GM12878 (cell line): ENCODE results near the gene MYRFL. TPM values are rescaled to one million over a fixed set of nuclear protein-coding genes. Genes with fewer than 3 reads are reported as not detected.

ENCODE experiments used
- ATAC-seq: fragments of 200-7000 bp; cut with Tn5 transposase; 3 replicates; pipeline ENCODE4 v1.9.1; 2020; ENCODE audit warnings: mild to moderate bottlenecking, moderate library complexity
- BruUV-seq: library from RNA; stranded (reverse); fragments of 400-500 nt; replicated peaks from 2 replicates; lab custom pipeline; 2021; lab: Mats Ljungman, UMichigan
- CTCF ChIA-PET: fragments of 300-600 bp; sonication (Branson Sonifier 250); formaldehyde crosslinking; extraction: SDS; loops from one replicate; lab custom pipeline; 2021; ENCODE audit warnings: inconsistent platforms; lab: Yijun Ruan, JAX
- POLR2A ChIA-PET: fragments of 350-600 bp; formaldehyde crosslinking; extraction: SDS; loops from one replicate; lab custom pipeline; 2021; ENCODE audit warnings: inconsistent platforms; lab: Charles Lee
- RAD21 ChIA-PET: fragments of 300-600 bp; sonication (Branson Sonifier 250); formaldehyde crosslinking; loops from one replicate; lab custom pipeline; 2023; ENCODE audit warnings: antibody characterized with exemption; ENCODE audit not compliant: unreplicated experiment; lab: Charles Lee
- SMC1A ChIA-PET: fragments of 300-600 bp; sonication (Branson Sonifier 250); formaldehyde crosslinking; loops from one replicate; lab custom pipeline; 2023; ENCODE audit not compliant: unreplicated experiment, uncharacterized antibody; lab: Charles Lee
- DNase-seq: peaks from one replicate; pipeline ENCODE4 v3.0.0-alpha.2; 2011; ENCODE audit warnings: low read depth, low spot score
- FAIRE-seq: peaks from 3 replicates; lab custom pipeline; 2011; peaks lifted over from hg19 to GRCh38; lab: Jason Lieb, UNC
- H2AFZ ChIP-seq: 2 replicates; pipeline ENCODE4 v1.6.0; 2011; ENCODE audit warnings: low read depth, low read length, control low read depth; ENCODE audit not compliant: control insufficient read depth
- H3K27ac ChIP-seq: 2 replicates; pipeline ENCODE4 v1.5.1; 2011; ENCODE audit warnings: control low read depth; ENCODE audit not compliant: control insufficient read depth, insufficient read depth
- H3K27me3 ChIP-seq, 2 experiments: replicated peaks in 1 of 2; 2 replicates each; pipeline versions ENCODE4 v1.6.0 to v1.6.1; 2011; ENCODE audit warnings: low read length in 1 of 2; ENCODE audit not compliant: control insufficient read depth in 2 of 2, insufficient read depth in 2 of 2
- H3K36me3 ChIP-seq, 2 experiments: 2 replicates each; pipeline ENCODE4 v1.5.1; 2011; ENCODE audit warnings: low read length in 1 of 2; ENCODE audit not compliant: control insufficient read depth in 2 of 2, insufficient read depth in 2 of 2
- H3K4me1 ChIP-seq: 2 replicates; pipeline ENCODE4 v1.6.1; 2011; ENCODE audit warnings: mild to moderate bottlenecking, low read length, moderate library complexity, mixed read lengths; ENCODE audit not compliant: control insufficient read depth, insufficient read depth
- H3K4me2 ChIP-seq: 2 replicates; pipeline ENCODE4 v1.6.0; 2011; ENCODE audit warnings: control low read depth; ENCODE audit not compliant: control insufficient read depth, insufficient read depth
- H3K4me3 ChIP-seq: fragments of 200-600 bp; sonication (generic); 2 replicates; pipeline ENCODE4 v1.5.1; 2016
- H3K79me2 ChIP-seq: 2 replicates; pipeline ENCODE4 v1.6.0; 2011; ENCODE audit warnings: low read length; ENCODE audit not compliant: control insufficient read depth, insufficient read depth
- H3K9ac ChIP-seq: 2 replicates; pipeline ENCODE4 v1.8.0; 2011; ENCODE audit warnings: low read length, control low read depth, mixed read lengths; ENCODE audit not compliant: control insufficient read depth, insufficient read depth
- H3K9me3 ChIP-seq: replicated peaks from 3 replicates; pipeline ENCODE4 v1.5.1; 2011; ENCODE audit warnings: mild to moderate bottlenecking, low read length; ENCODE audit not compliant: control insufficient read depth, insufficient read depth
- H4K20me1 ChIP-seq: 2 replicates; pipeline ENCODE4 v1.6.0; 2011; ENCODE audit not compliant: control insufficient read depth, insufficient read depth
- CREM ChIP-seq: IDR thresholded peaks from 2 replicates; pipeline ENCODE4 v1.6.1; 2014; ENCODE audit warnings: antibody characterized with exemption, low read depth
- GATAD2B ChIP-seq: fragments of 450-650 bp; conservative IDR thresholded peaks from 2 replicates; pipeline ENCODE4 v1.6.1; 2017; ENCODE audit warnings: low read depth, mild to moderate bottlenecking, moderate library complexity
- KDM1A ChIP-seq: fragments of 200-600 bp; sonication (generic); IDR thresholded peaks from 2 replicates; pipeline ENCODE4 v1.6.1; 2016; ENCODE audit warnings: borderline replicate concordance
- MYC ChIP-seq: IDR thresholded peaks from 2 replicates; pipeline ENCODE4 v1.6.1; 2011; ENCODE audit warnings: mild to moderate bottlenecking, low read length, moderate library complexity, inconsistent platforms; ENCODE audit not compliant: insufficient read depth, insufficient replicate concordance, insufficient read length, severe bottlenecking
- NR2C1 ChIP-seq: fragments of 450-650 bp; IDR thresholded peaks from 2 replicates; pipeline ENCODE4 v1.6.1; 2017; ENCODE audit warnings: antibody characterized with exemption, mild to moderate bottlenecking, moderate library complexity
- POLR2A ChIP-seq: IDR thresholded peaks from 2 replicates; pipeline ENCODE4 v1.6.1; 2011; ENCODE audit warnings: low read depth, mild to moderate bottlenecking, low read length
- SREBF2 ChIP-seq: IDR thresholded peaks from 2 replicates; pipeline ENCODE4 v1.6.1; 2012; ENCODE audit warnings: mild to moderate bottlenecking, low read length
- TCF12 ChIP-seq: IDR thresholded peaks from 2 replicates; pipeline ENCODE4 v1.6.1; 2011; ENCODE audit warnings: low read depth, mild to moderate bottlenecking, low read length
- WGBS: methylation state at CpG from one replicate; pipeline ENCODE4 v1.1.6; 2016; ENCODE audit warnings: low lambda C conversion rate; ENCODE audit not compliant: insufficient replicate concordance, insufficient coverage; ENCODE audit errors: missing lambda C conversion rate; 5-methylcytosine and 5-hydroxymethylcytosine counted together
- in situ Hi-C: fragments of 300-500 bp; cut with MboI; formaldehyde crosslinking; loops from 9 replicates; pipeline ENCODE4 v1.14.3; 2018; ENCODE audit warnings: mixed read lengths
- intact Hi-C: fragments of 100-400 bp; cut with micrococcal nuclease; formaldehyde crosslinking; loops from one replicate; pipeline ENCODE4 v1.14.2; 2022; ENCODE audit not compliant: unreplicated experiment
- polyA plus RNA-seq, 11 experiments: library from polyadenylated mRNA; depleted of rRNA in 4 of 11; unstranded in 6 of 11; stranded (reverse) in 5 of 11; fragments of >200 nt; fragmentation: Nextera tagmentation in 4 of 11; fragmentation: Illumina TruSeq in 1 of 11; extraction: Ambion mirVana in 4 of 11; extraction: Trizol in 1 of 11; gene quantifications; 1 replicate in 1 of 11; 2 replicates in 10 of 11; pipeline versions ENCODE4 v1.2.1 to v1.2.3, GENCODE V29; 2011 to 2016; ENCODE audit warnings: inconsistent platforms in 2 of 11, missing spikeins in 2 of 11, low read depth in 1 of 11
- total RNA-seq, 4 experiments: library from RNA; depleted of rRNA in 3 of 4; stranded (reverse); fragments of >200 nt in 3 of 4; fragmentation: Illumina TruSeq in 1 of 4; extraction: Trizol in 1 of 4; gene quantifications; 2 replicates each; pipeline versions ENCODE4 v1.2.1 to v1.2.3, GENCODE V29; 2013 to 2021
- TF ChIP-seq, protein P1 (sequence below): fragments of 450-650 bp; IDR thresholded peaks from 2 replicates; pipeline ENCODE4 v1.6.1; 2018; ENCODE audit warnings: borderline replicate concordance, mild to moderate bottlenecking; ENCODE audit not compliant: partially characterized antibody
- TF ChIP-seq, protein P2 (sequence below): fragments of 150-350 bp; IDR thresholded peaks from 2 replicates; pipeline ENCODE4 v1.6.1; 2016; ENCODE audit warnings: low read depth, low read length

The MYRFL gene
- total and polyA plus RNA-seq, 10 of the 15 experiments (the other 5 are each of a cell fraction or from before 2014, with no cell fraction given): 0.24 to 1.8 (median 0.64) TPM

DNA sequence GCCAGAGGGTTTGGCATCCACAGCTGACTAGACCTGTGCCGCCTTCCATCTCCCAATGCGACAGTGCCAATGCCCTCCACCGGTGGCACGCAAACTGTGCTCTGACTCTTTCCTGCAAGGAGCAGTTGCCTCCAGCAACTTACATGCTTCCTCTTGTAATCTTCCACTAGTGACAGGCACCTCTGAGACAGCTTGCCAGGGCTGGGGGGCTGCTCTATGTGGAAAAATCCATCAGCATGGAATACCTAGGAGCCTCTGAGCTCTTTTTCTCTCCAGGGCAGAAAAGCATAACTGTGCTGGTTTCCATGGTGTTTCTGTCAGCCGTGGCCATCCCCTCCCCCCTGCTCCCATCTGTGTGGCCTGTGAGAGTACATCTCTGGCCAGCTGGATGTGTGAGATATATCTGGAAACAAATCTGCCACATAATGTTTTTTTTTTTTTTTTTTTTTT lies 110.6 kb downstream of the MYRFL start (continued):
- TF ChIP-seq MYC (no peak), POLR2A (no peak)

DNA sequence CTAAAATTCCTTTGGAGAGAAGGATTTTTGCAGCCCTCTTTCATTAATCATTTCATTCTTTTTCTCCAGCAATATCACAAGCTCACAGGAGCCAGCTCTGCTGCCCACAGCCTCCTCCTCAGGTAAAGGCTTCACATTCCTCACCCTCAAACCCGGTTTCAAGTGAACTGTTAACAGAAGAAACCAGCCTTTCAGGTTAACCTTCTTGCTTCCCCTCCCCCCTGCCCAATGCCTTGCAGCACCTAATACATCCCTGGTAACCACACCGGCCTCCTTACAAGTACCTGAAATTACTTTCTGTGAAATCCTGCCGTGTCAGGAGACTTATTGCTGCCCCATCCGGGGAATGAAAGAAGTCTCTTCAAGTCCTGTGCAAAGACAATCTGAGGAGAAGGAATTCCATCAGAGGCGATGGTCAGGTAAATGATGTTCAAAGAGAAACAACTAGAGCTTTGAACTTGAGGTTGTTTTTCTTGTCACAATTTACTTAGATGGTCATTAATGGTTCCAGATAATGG lies 111.2 kb downstream of the MYRFL start:
- SMC1A ChIA-PET: no interaction called here
- FAIRE-seq: no peak
- no peak overlapping the region for H3K9ac ChIP-seq

More for the DNA sequence above, 111.2 kb downstream of the MYRFL start:
- no peak overlapping the region for H2AFZ ChIP-seq
- no peaks in the 10 kb centered on the region for H3K79me2 ChIP-seq
- POLR2A ChIA-PET: no interaction called here
- H3K36me3 ChIP-seq: no peaks in the 10 kb centered on the region
- 63% methylated on average over 5 of the region's 5 CpGs for WGBS
- H3K4me3 ChIP-seq: no peak overlapping the region
- H3K4me2 ChIP-seq: no peak overlapping the region
- CTCF ChIA-PET: no interaction called here
- no peaks in the 10 kb centered on the region for H3K9me3 ChIP-seq
- DNase-seq: no peak
- no TSS peak for BruUV-seq
- no peak for TF ChIP-seq NR2C1
- TF ChIP-seq SREBF2: no peak
- TF ChIP-seq, protein P1, sequence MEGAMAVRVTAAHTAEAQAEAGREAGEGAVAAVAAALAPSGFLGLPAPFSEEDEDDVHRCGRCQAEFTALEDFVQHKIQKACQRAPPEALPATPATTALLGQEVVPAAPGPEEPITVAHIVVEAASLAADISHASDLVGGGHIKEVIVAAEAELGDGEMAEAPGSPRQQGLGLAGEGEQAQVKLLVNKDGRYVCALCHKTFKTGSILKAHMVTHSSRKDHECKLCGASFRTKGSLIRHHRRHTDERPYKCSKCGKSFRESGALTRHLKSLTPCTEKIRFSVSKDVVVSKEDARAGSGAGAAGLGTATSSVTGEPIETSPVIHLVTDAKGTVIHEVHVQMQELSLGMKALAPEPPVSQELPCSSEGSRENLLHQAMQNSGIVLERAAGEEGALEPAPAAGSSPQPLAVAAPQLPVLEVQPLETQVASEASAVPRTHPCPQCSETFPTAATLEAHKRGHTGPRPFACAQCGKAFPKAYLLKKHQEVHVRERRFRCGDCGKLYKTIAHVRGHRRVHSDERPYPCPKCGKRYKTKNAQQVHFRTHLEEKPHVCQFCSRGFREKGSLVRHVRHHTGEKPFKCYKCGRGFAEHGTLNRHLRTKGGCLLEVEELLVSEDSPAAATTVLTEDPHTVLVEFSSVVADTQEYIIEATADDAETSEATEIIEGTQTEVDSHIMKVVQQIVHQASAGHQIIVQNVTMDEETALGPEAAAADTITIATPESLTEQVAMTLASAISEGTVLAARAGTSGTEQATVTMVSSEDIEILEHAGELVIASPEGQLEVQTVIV: no peak
- TF ChIP-seq TCF12: no peak
- TF ChIP-seq KDM1A: no peak
- no peak for TF ChIP-seq CREM
- TF ChIP-seq, protein P2, sequence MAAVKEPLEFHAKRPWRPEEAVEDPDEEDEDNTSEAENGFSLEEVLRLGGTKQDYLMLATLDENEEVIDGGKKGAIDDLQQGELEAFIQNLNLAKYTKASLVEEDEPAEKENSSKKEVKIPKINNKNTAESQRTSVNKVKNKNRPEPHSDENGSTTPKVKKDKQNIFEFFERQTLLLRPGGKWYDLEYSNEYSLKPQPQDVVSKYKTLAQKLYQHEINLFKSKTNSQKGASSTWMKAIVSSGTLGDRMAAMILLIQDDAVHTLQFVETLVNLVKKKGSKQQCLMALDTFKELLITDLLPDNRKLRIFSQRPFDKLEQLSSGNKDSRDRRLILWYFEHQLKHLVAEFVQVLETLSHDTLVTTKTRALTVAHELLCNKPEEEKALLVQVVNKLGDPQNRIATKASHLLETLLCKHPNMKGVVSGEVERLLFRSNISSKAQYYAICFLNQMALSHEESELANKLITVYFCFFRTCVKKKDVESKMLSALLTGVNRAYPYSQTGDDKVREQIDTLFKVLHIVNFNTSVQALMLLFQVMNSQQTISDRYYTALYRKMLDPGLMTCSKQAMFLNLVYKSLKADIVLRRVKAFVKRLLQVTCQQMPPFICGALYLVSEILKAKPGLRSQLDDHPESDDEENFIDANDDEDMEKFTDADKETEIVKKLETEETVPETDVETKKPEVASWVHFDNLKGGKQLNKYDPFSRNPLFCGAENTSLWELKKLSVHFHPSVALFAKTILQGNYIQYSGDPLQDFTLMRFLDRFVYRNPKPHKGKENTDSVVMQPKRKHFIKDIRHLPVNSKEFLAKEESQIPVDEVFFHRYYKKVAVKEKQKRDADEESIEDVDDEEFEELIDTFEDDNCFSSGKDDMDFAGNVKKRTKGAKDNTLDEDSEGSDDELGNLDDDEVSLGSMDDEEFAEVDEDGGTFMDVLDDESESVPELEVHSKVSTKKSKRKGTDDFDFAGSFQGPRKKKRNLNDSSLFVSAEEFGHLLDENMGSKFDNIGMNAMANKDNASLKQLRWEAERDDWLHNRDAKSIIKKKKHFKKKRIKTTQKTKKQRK: no peak
- no peak for TF ChIP-seq GATAD2B
- intact Hi-C loops: no loop called here
- H3K27me3 ChIP-seq: no peaks in the 10 kb centered on the region
- peaks cover 5% of the 10 kb centered on the region; the same call in 1 of the 2 replicates for H3K4me1 ChIP-seq
- ATAC-seq: no peak
- in situ Hi-C loops: no loop called here
- H3K27ac ChIP-seq: no peak overlapping the region
- RAD21 ChIA-PET: no interaction called here
- no peaks in the 10 kb centered on the region for H4K20me1 ChIP-seq
